HG03378 (cell line): ENCODE data around the gene DCLK1.

Experiments
- ATAC-seq: cut with Tn5 transposase; IDR thresholded peaks from one replicate; pipeline ENCODE4 v1.9.1; 2021; ENCODE audit warnings: mild to moderate bottlenecking, moderate library complexity; ENCODE audit not compliant: unreplicated experiment

The DCLK1 gene

GRCh38 chr13:36131222-36131930, at the start of gene DCLK1:
Gene DCLK1 (minus strand): TSS chr13:36131382.
- no peak for ATAC-seq

DNA sequence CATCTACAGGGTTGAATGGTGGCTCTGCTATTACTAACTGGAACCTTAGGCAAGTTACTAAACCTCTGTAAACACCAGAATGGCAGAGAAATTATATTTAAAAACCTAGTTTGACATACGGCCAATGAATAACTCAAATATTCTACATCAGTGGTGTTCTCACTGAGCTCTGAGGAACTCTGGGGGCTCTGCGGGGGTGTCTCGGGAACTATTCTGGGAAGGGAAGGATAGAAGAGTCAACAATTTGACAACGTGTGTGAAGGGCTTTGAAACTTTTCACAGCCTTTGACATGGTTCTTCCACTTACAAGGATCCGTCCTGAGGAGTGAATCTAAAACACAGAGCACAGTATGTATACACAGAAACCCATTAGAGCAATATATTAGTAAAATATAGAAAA, 44.4 kb upstream of the DCLK1 start:
- ATAC-seq: no peak

DNA sequence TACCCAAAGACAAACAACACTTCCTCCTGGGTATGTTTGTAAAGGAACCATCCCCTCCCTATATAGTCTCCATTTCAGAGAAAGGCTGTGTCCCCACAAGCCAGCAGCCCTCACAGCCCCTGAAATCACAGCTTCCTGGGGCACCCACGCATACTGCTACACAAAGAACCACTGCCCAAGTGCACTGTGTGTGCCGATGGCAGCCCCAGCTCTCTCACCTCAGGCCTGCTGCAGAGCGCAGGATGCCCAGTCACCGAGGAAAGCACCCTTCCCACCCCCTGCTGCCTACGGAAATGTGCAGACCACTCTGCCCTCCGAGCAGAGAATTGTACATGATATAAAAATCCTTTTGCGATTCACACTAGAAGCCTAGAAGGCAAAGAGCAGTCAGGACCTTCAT, 43.7 kb upstream of the DCLK1 start:
- ATAC-seq: no peak

DNA sequence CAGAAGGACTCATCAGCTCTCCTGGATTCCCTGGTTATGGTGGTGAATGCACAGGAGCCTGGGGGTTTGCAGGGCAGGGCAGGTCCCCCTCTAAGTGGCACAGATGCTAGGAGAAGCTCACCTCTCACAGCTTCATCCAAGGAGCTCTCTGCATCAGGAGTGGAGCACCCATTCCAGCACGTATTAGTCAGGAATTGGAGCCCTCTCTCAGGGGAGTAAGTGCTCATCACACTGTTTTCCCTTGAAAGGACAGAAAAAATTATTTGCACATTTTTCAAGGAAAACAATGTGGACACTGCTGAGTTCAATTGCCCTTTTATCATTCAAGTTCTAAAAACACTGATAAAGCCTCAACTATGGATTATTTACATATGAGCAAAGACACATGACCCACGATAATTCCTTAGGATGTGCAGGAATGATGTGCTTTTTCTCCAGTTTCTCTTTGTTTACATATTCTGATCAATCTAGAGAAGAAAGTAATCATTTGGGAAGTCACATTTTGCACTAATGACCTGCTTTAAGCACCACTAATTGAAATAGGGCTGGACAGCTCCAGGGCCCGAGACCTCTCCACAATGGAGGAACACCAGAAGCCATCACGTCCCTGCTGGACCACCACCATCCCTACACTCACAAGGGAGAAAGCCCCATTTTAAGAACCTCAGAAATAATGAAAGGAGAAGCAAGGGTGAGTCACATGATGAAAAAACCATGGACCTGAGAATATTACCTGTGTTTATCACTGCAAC, 42.6 kb upstream of the DCLK1 start:
- ATAC-seq: no peak

- no peak for ATAC-seq
These were observed 34.9 kb upstream of the DCLK1 start for GRCh38 chr13:36166046-36166445.

DNA sequence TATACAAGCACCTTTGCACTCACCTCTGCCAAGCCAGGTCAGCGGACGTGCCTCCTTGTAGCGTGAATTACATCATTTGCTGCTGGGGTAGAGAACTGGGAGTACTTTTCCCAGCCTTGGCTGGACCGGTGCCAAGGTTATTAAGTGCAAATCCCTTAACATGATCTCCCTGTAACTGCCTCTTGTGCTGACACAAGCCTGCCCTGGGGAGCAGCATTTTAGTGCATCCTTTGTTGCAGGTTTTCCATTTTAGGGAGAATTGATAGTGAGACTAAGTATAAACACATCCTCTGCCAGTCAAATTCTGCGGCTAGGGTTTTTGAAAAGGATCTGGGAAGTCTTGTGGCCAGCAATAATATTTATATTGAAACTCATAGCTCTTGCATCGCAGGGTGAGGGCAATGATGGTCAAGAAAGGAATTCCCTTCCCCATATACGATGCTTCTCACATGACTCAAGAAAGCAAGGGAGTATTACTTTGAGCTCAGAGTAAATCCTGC, 32.7 kb upstream of the DCLK1 start:
- no peak for ATAC-seq

GRCh38 chr13:36163286-36163685, 32.1 kb upstream of the DCLK1 start:
- no peak for ATAC-seq

DNA sequence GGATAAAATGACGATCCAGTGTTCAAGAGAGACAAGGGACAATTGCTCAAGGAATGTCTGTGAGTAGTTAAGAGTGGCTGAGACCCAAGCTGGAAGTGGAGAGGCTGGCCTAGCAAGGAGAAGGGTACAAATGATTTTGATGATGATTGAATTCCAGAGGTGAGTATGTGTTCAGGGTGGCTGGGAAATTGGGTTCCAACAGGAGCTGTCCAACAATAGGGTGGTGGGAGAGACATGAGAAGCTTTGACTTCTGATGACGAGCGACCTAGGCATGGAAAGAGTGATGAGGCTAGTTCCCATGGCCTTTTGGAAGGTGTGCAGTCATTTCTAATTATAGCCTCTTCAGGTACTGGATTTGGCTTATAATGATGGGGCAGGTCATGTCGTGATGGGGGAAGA, 29.1 kb upstream of the DCLK1 start:
- ATAC-seq: no peak

GRCh38 chr13:36158611-36159010, 27.4 kb upstream of the DCLK1 start:
- no peak for ATAC-seq

DNA sequence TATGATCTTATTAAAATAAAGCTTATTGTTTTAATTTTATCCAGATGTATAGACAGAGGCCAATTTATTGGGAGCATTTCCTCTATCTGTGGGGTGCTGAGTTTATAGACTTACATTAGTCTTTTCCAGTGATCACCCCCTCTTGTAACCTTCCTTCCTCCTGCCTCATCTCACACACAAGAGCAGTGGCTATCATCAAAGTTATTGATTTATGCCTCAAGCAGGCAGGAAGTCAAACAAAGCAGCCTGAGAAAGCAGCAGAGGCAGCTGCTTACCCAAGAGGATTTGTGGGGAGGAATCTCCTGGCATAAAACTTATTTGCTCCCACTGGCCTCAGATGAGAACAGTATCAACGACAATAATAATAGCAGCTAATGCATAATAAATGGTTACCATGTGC, 26.3 kb upstream of the DCLK1 start:
- ATAC-seq: no peak

DNA sequence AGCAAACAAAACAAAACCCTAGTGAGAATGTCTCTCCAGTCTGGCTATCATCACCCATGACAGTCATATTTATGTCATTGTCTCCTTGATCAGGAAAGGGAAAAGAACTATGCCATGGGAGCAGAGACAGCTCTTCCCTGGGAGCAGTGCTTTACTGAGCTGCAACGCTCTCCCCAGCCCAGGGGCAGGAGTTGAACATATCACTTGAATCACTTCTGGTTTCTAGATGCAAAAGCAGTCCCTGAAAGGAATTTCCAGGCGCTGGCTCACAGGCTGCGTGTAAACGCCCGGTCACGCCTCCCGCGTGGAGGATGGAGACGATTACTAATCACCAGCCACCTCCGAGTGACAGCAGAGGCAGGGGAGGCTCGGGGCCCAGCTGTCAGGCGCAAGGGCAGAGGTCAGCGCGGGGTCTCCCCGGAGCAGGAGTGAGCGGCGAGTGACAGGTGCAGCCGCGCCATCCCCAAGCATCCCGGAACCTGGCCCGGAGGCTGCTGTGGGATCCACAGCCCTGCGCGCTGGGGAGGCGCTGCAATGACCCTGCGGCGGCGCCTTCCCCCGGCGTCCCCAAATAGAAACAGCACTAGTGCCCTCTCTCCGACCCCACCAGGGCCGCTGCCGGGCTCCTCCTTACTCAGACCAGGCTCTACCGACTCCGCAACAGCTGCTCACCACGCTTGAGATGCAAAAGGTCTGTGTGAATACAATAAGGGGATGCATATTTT, 23.5 kb upstream of the DCLK1 start:
- ATAC-seq: no peak

- ATAC-seq: no peak
These were observed 20.4 kb upstream of the DCLK1 start for GRCh38 chr13:36151591-36151990.

GRCh38 chr13:36148446-36148845, 17.3 kb upstream of the DCLK1 start:
- ATAC-seq: no peak

DNA sequence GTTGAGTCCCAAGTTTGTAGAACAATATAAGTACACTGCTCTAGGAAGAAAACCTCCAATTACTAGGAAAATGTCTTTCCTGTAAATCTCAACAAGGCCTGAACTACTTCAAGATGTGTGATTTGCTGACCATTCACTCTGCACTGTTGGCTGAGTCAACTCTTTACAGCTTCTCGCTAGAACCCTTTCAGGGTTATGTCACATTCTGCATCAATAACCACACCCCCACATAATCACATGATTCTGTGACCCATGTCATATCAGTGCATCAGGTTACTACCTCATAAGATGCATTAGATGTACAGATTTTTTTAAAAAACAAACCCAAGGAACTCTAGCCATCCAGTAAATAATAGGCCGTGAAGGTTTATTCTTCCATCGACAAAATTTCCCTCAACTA, 16.1 kb upstream of the DCLK1 start:
- no peak for ATAC-seq

DNA sequence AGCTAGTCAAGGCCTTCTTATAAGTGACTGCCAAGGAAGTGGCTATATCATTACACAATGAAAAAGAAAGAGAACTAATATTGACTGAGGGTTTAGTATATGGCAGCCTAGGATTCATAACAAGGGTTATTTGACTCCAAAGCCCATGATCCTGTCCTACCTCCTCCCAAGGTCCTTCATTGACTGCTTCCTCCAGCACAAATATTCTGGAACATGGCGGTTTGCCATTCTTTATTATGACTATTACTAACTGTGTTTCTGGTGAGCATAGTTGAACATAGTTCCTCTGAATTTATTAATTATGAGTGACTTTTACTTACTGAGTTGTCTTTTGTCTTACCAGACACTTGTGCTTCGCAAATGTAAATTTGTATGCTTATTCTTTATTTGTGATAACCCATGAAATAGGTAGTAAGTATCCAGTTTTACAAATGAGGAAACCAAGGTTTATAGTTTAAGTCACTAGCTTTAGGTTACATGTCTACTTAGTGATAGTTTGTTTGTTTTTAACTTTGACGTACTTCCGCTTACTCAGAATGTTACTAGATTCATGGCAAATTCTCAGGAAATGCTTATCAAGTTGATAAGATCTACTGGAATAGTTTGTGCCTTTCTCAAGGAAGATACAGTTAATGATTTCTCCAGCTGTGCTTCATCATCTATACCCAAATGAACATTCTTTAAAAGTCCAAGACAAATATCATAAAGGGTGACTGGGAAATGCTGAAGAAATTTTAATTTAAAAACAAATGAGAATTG, 15.5 kb upstream of the DCLK1 start:
- no peak for ATAC-seq

- no peak for ATAC-seq
These were observed 12.6 kb upstream of the DCLK1 start for GRCh38 chr13:36143738-36144137.

DNA sequence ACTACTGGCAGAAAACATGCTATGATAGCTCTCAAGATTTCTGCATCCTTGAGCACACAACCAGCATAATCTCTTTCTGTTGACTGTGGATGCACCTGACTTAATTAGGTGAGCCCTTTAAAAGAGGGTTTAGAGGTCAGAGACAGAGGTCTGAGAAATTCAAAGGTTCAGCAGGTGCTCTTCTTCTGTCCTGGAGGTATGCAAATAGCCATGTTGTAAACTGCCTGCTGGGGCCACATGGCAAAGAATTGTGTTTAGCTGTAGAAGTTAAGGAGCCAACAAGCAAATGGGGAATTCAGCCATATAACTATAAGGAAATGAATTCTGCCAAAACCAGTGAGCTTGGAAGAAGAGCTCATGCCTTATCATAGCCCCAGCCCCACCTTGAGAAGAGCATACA, 11.6 kb upstream of the DCLK1 start:
- ATAC-seq: no peak

DNA sequence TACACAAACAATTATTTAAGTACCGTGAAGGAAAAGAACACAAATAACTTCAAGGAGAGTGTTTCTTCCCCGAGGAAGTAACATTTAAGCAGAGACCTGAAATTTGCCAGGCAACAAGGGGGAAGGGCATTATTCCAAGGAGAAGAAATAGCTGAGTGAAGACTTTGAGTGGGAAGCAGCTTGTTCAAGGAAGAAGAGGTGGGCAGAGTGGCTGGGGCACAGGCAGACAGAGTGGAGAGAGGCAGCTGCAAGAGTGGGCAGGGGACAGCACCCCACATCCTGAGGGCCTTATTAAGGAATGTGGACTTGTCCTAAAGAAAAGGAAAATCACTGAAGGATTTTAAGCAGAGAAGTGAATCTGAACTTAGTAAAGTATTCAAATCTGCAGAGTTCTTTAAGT, 4.7 kb upstream of the DCLK1 start:
- no peak for ATAC-seq

DNA sequence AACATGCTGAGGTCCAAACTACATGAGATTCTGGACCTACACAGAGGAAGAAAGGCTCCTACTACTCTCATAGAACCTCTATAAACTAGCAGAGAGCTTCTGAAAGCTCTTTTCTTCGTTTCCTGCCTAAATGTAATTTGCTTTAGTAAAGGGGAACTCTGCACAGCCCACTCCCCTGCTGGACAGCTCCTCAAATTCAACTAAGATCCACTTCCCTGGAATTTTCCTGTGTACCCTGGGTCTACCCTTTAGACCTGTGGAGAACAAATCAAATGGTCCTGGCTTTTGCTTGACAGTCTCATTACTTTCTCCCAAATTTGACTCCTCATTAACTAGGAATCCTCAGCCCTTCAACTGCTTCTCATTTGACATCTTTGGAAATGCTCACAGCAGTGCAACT, 3.5 kb upstream of the DCLK1 start:
- ATAC-seq: no peak

- no peak for ATAC-seq
These were observed 2.9 kb upstream of the DCLK1 start for GRCh38 chr13:36133950-36134626.

- ATAC-seq: no peak
These were observed 1.2 kb upstream of the DCLK1 start for GRCh38 chr13:36132376-36132775.
